K562 (cell line): ENCODE results near the gene PPP1R12C.

Experiments
- CEBPB ChIP-seq: fragments of 450-650 bp; IDR thresholded peaks from 2 replicates; pipeline ENCODE4 v1.6.1; 2016; ENCODE audit warnings: missing genetic modification characterization, missing compliant biosample characterization
- HMG20A ChIP-seq: fragments of 450-650 bp; formaldehyde crosslinking; conservative IDR thresholded peaks from 2 replicates; pipeline ENCODE4 v1.4.0; 2020; ENCODE audit warnings: mild to moderate bottlenecking, mixed read lengths
- POLR2AphosphoS5 ChIP-seq: IDR thresholded peaks from 2 replicates; pipeline ENCODE4 v1.6.1; 2011; ENCODE audit warnings: mild to moderate bottlenecking, low read depth, low read length, moderate library complexity; ENCODE audit not compliant: control insufficient read depth, insufficient read depth
- SMAD1 ChIP-seq: fragments of 150-350 bp; IDR thresholded peaks from 2 replicates; pipeline ENCODE4 v1.6.1; 2014; ENCODE audit warnings: low read length, low read depth; ENCODE audit not compliant: partially characterized antibody
- SP2 ChIP-seq: IDR thresholded peaks from 2 replicates; pipeline ENCODE4 v1.6.1; 2011; ENCODE audit warnings: mild to moderate bottlenecking, low read depth, low read length, moderate library complexity; ENCODE audit not compliant: poor library complexity, severe bottlenecking; ENCODE audit errors: extremely low read depth
- TAF7 ChIP-seq: fragments of 450-650 bp; IDR thresholded peaks from 2 replicates; pipeline ENCODE4 v1.6.1; 2016; ENCODE audit warnings: missing genetic modification characterization, missing compliant biosample characterization
- TBL1XR1 ChIP-seq, 2 experiments: IDR thresholded peaks; 2 replicates each; pipeline ENCODE4 v1.6.1; 2012; ENCODE audit warnings: improper control_type of control experiment in 2 of 2, low read length in 2 of 2, mild to moderate bottlenecking in 1 of 2
- TCF7L2 ChIP-seq: fragments of 150-350 bp; IDR thresholded peaks from 2 replicates; pipeline ENCODE4 v1.6.1; 2016; ENCODE audit warnings: low read depth, mild to moderate bottlenecking, low read length, moderate library complexity
- TF ChIP-seq, protein P1 (sequence below): sonication (generic); formaldehyde crosslinking; IDR thresholded peaks from 2 replicates; pipeline ENCODE4 v1.9.0; 2022; ENCODE audit warnings: mild to moderate bottlenecking, missing genetic modification reagents
- TF ChIP-seq, protein P2 (sequence below): sonication (generic); formaldehyde crosslinking; IDR thresholded peaks from 2 replicates; pipeline ENCODE4 v1.8.1; 2022; ENCODE audit warnings: missing genetic modification reagents

DNA sequence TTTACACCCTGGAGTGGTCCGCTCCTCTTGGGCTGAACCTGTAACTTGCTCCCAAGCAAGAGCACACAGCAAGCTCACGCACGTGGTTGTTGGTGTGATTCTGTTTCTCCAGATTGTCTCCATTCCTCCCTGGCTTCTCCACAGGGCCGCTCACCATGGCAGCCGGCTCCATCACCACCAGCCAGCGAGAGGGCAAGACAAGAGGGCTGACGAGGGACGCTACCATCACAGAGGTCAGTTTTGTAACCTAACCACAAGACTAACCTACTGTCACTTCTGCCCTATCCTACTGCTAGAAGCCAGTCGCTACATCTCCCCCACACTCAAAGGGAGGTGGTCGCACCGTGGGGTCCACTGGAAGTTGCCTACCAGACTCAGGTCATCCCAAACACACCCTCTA lies 74.7 kb downstream of the PPP1R12C start:
- no peak for TF ChIP-seq SMAD1
- TF ChIP-seq CEBPB (tag): no peak
- TF ChIP-seq HMG20A: no peak
- TF ChIP-seq POLR2AphosphoS5: no peak
- TF ChIP-seq, protein P1, sequence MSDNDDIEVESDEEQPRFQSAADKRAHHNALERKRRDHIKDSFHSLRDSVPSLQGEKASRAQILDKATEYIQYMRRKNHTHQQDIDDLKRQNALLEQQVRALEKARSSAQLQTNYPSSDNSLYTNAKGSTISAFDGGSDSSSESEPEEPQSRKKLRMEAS: no peak
- TF ChIP-seq TAF7 (tag): no peak
- TF ChIP-seq TBL1XR1 (IDR thresholded peaks at IDR 0.05; ENCODE audit: low read length in 2 of 2): no peak
- no peak for TF ChIP-seq TCF7L2
- TF ChIP-seq, protein P2, sequence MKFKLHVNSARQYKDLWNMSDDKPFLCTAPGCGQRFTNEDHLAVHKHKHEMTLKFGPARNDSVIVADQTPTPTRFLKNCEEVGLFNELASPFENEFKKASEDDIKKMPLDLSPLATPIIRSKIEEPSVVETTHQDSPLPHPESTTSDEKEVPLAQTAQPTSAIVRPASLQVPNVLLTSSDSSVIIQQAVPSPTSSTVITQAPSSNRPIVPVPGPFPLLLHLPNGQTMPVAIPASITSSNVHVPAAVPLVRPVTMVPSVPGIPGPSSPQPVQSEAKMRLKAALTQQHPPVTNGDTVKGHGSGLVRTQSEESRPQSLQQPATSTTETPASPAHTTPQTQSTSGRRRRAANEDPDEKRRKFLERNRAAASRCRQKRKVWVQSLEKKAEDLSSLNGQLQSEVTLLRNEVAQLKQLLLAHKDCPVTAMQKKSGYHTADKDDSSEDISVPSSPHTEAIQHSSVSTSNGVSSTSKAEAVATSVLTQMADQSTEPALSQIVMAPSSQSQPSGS: no peak
- no peak for TF ChIP-seq SP2
